IMR-90 (cell line): ENCODE results near the gene STK17A. TPM values are rescaled to one million over a fixed set of nuclear protein-coding genes. Genes with fewer than 3 reads are reported as not detected.

Source experiments
- ATAC-seq: fragments of 200-7000 bp; cut with Tn5 transposase; 2 replicates; pipeline ENCODE4 v1.9.1; 2020; ENCODE audit warnings: low read depth, mild to moderate bottlenecking, moderate library complexity
- BruUV-seq: library from RNA; stranded (reverse); fragments of 400-500 nt; replicated peaks from 2 replicates; lab custom pipeline; 2021; lab: Mats Ljungman, UMichigan
- CTCF ChIA-PET: fragments of 300-600 bp; formaldehyde crosslinking; extraction: SDS; loops from one replicate; lab custom pipeline; 2021; ENCODE audit warnings: antibody characterized with exemption; lab: Yijun Ruan, JAX
- POLR2A ChIA-PET: fragments of 300-600 bp; sonication (Branson Sonifier 250); formaldehyde crosslinking; loops from one replicate; lab custom pipeline; 2022; ENCODE audit warnings: antibody characterized with exemption; ENCODE audit not compliant: unreplicated experiment; lab: Charles Lee
- DNase-seq: peaks from one replicate; pipeline ENCODE4 v3.0.0; 2013
- H2AFZ ChIP-seq: replicated peaks from 2 replicates; pipeline ENCODE3; 2013; ENCODE audit warnings: low read length, mild to moderate bottlenecking; ENCODE audit not compliant: poor library complexity
- H2AK5ac ChIP-seq: 2 replicates; pipeline ENCODE4 v1.6.1; 2013; ENCODE audit warnings: low read depth, low read length, inconsistent platforms
- H2AK9ac ChIP-seq: replicated peaks from 2 replicates; pipeline ENCODE3; 2013; ENCODE audit warnings: mild to moderate bottlenecking, low read depth, low read length, moderate library complexity; ENCODE audit not compliant: poor library complexity
- H2BK120ac ChIP-seq: 2 replicates; pipeline ENCODE4 v1.6.1; 2013; ENCODE audit warnings: low read depth, low read length, inconsistent platforms
- H2BK15ac ChIP-seq: 3 replicates; pipeline ENCODE4 v1.6.1; 2013; ENCODE audit warnings: low read depth, low read length, inconsistent platforms
- H2BK20ac ChIP-seq: 2 replicates; pipeline ENCODE4 v1.6.1; 2013; ENCODE audit warnings: low read depth, mild to moderate bottlenecking, inconsistent platforms, low read length, moderate library complexity
- H2BK5ac ChIP-seq: 2 replicates; pipeline ENCODE4 v1.6.1; 2013; ENCODE audit warnings: mild to moderate bottlenecking, low read depth, low read length, inconsistent platforms; ENCODE audit not compliant: poor library complexity, severe bottlenecking
- H3K14ac ChIP-seq: replicated peaks from 2 replicates; pipeline ENCODE4 v1.6.1; 2013; ENCODE audit warnings: low read depth, low read length, inconsistent platforms
- H3K18ac ChIP-seq: 2 replicates; pipeline ENCODE4 v1.6.1; 2013; ENCODE audit warnings: low read depth, low read length, control low read depth
- H3K23ac ChIP-seq: 2 replicates; pipeline ENCODE4 v1.6.1; 2013; ENCODE audit warnings: low read depth, low read length, inconsistent platforms
- H3K27ac ChIP-seq: 2 replicates; pipeline ENCODE4 v1.5.1; 2013; ENCODE audit warnings: mild to moderate bottlenecking, control low read depth, low read length; ENCODE audit not compliant: insufficient read depth
- H3K27me3 ChIP-seq: 2 replicates; pipeline ENCODE4 v1.6.1; 2013; ENCODE audit warnings: low read length; ENCODE audit not compliant: control insufficient read depth, insufficient read depth
- H3K36me3 ChIP-seq: 2 replicates; pipeline ENCODE4 v1.6.1; 2013; ENCODE audit warnings: low read length, mixed read lengths; ENCODE audit not compliant: control insufficient read depth, insufficient read depth
- H3K4ac ChIP-seq: 2 replicates; pipeline ENCODE4 v1.6.1; 2013; ENCODE audit warnings: low read depth, low read length, inconsistent platforms
- H3K4me1 ChIP-seq: 2 replicates; pipeline ENCODE4 v1.6.1; 2013; ENCODE audit warnings: low read length, mixed read lengths; ENCODE audit not compliant: control insufficient read depth, insufficient read depth
- H3K4me2 ChIP-seq: 2 replicates; pipeline ENCODE4 v1.6.1; 2013; ENCODE audit warnings: low read depth, mild to moderate bottlenecking, control low read depth, low read length, moderate library complexity
- H3K4me3 ChIP-seq: 2 replicates; pipeline ENCODE4 v1.5.1; 2013; ENCODE audit warnings: low read depth, mild to moderate bottlenecking, control low read depth, low read length, moderate library complexity; ENCODE audit not compliant: insufficient read depth
- H3K56ac ChIP-seq: 2 replicates; pipeline ENCODE4 v1.6.1; 2013; ENCODE audit warnings: low read length, inconsistent platforms; ENCODE audit not compliant: insufficient read depth; ENCODE audit errors: extremely low read depth
- H3K79me1 ChIP-seq, 2 experiments: 2 replicates each; pipeline ENCODE4 v1.6.1; 2013; ENCODE audit warnings: low read length in 2 of 2, inconsistent platforms in 1 of 2, low read depth in 1 of 2
- H3K9ac ChIP-seq: 2 replicates; pipeline ENCODE4 v1.6.1; 2013; ENCODE audit warnings: low read depth, low read length, control low read depth
- H3K9me1 ChIP-seq: 2 replicates; pipeline ENCODE4 v1.6.1; 2013; ENCODE audit warnings: low read length, inconsistent platforms; ENCODE audit not compliant: insufficient read depth
- H3K9me3 ChIP-seq: 2 replicates; pipeline ENCODE4 v1.6.1; 2013; ENCODE audit warnings: low read length; ENCODE audit not compliant: control insufficient read depth, insufficient read depth
- H4K20me1 ChIP-seq: 2 replicates; pipeline ENCODE4 v1.6.1; 2013; ENCODE audit warnings: low read length, inconsistent platforms; ENCODE audit not compliant: insufficient read depth
- H4K5ac ChIP-seq: 2 replicates; pipeline ENCODE4 v1.6.1; 2013; ENCODE audit warnings: mild to moderate bottlenecking, low read depth, low read length, control low read depth
- H4K8ac ChIP-seq, 2 experiments: 2 replicates each; pipeline ENCODE4 v1.6.1; 2013; ENCODE audit warnings: low read depth in 2 of 2, low read length in 2 of 2, control low read depth in 1 of 2, inconsistent platforms in 1 of 2
- H4K91ac ChIP-seq: 2 replicates; pipeline ENCODE4 v1.6.1; 2013; ENCODE audit warnings: low read depth, low read length, inconsistent platforms; ENCODE audit not compliant: insufficient read depth
- BHLHE40 ChIP-seq: fragments of 150-350 bp; IDR thresholded peaks from 2 replicates; pipeline ENCODE4 v1.6.1; 2016; ENCODE audit warnings: mild to moderate bottlenecking, low read depth, low read length
- CEBPB ChIP-seq: IDR thresholded peaks from 2 replicates; pipeline ENCODE4 v1.6.1; 2012; ENCODE audit warnings: low read depth, low read length, improper control_type of control experiment
- CTCF ChIP-seq: conservative IDR thresholded peaks from 2 replicates; pipeline ENCODE4 v1.5.1; 2012; ENCODE audit warnings: mild to moderate bottlenecking, low read depth, low read length, improper control_type of control experiment
- ELK1 ChIP-seq: fragments of 150-350 bp; IDR thresholded peaks from 2 replicates; pipeline ENCODE4 v1.6.1; 2016; ENCODE audit warnings: low read depth, mild to moderate bottlenecking, low read length, moderate library complexity, borderline replicate concordance
- FOS ChIP-seq: fragments of 150-350 bp; IDR thresholded peaks from 2 replicates; pipeline ENCODE4 v1.6.1; 2016; ENCODE audit warnings: low read depth, low read length
- MAFK ChIP-seq: IDR thresholded peaks from 2 replicates; pipeline ENCODE4 v1.6.1; 2012; ENCODE audit warnings: low read depth, low read length, improper control_type of control experiment
- MAZ ChIP-seq: IDR thresholded peaks from 2 replicates; pipeline ENCODE4 v1.6.1; 2012; ENCODE audit warnings: low read depth, mild to moderate bottlenecking, low read length, improper control_type of control experiment, moderate library complexity, borderline replicate concordance
- MXI1 ChIP-seq: IDR thresholded peaks from 2 replicates; pipeline ENCODE4 v1.6.1; 2012; ENCODE audit warnings: low read depth, mild to moderate bottlenecking, low read length, moderate library complexity, borderline replicate concordance
- POLR2A ChIP-seq: IDR thresholded peaks from 2 replicates; pipeline ENCODE4 v1.6.1; 2012; ENCODE audit warnings: mild to moderate bottlenecking, low read depth, low read length
- RAD21 ChIP-seq: IDR thresholded peaks from 2 replicates; pipeline ENCODE4 v1.6.1; 2012; ENCODE audit warnings: low read length, improper control_type of control experiment
- RCOR1 ChIP-seq: IDR thresholded peaks from 2 replicates; pipeline ENCODE4 v1.6.1; 2012; ENCODE audit warnings: mild to moderate bottlenecking, low read length, improper control_type of control experiment; ENCODE audit not compliant: insufficient replicate concordance
- RFX5 ChIP-seq: IDR thresholded peaks from 2 replicates; pipeline ENCODE4 v1.8.0; 2012; ENCODE audit warnings: low read depth, mild to moderate bottlenecking, low read length, moderate library complexity
- SMC3 ChIP-seq: fragments of 150-350 bp; IDR thresholded peaks from 2 replicates; pipeline ENCODE4 v1.6.1; 2016; ENCODE audit warnings: low read depth, mild to moderate bottlenecking, antibody characterized with exemption, low read length, moderate library complexity
- USF2 ChIP-seq: fragments of 150-350 bp; IDR thresholded peaks from 2 replicates; pipeline ENCODE4 v1.6.1; 2017; ENCODE audit warnings: mild to moderate bottlenecking, antibody characterized with exemption, low read length, low read depth
- dilution Hi-C: fragments of 300-500 bp; cut with HindIII; formaldehyde crosslinking; loops from one replicate; pipeline ENCODE4 v1.14.3; 2018; ENCODE audit warnings: low sequenced_read_pairs; ENCODE audit not compliant: unreplicated experiment
- in situ Hi-C: fragments of 300-500 bp; cut with MboI; formaldehyde crosslinking; loops from 3 replicates; pipeline ENCODE4 v1.14.3; 2019; ENCODE audit warnings: low sequenced_read_pairs, inconsistent platforms, mixed read lengths
- intact Hi-C: fragments of 100-400 bp; cut with micrococcal nuclease; formaldehyde crosslinking; loops from 2 replicates; pipeline ENCODE4 v1.10.0; 2022
- polyA plus RNA-seq, 3 experiments: library from polyadenylated mRNA; depleted of rRNA; stranded (reverse); fragments of >200 nt; gene quantifications; 2 replicates each; pipeline ENCODE4 v1.2.3, GENCODE V29; 2012; ENCODE audit warnings: low replicate concordance in 1 of 3
- total RNA-seq: library from RNA; depleted of rRNA; stranded (reverse); fragments of >200 nt; gene quantifications from 2 replicates; pipeline ENCODE4 v1.2.3, GENCODE V29; 2012

Gene STK17A
- total and polyA plus RNA-seq, 2 of the 4 experiments (the other 2 are of a cell fraction) = 40.5 to 50.5 TPM

DNA sequence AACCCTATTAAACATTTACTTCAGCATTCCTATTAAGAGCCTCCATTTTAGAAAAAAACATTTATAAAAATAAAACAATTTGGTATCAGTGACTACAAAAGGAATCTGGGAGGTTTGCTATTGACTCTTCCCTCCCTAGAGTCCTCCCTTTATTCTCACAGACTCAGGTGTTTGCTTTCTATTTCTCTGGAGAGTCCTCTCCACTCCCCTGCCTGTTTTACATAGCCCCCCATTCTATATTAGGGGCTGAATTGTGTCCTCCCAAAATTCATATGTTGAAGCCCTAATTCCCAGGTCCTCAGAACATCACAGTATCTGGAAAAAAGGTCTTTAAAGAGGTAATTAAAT is 76.6 kb downstream of the STK17A start:
- Histone ChIP-seq H2BK15ac (peak overlapping the region; percentile 90; the same call in 2 of the 3 replicates), H2BK20ac (peak overlapping the region; percentile 94), H2BK120ac (peak overlapping the region; percentile 87), H3K9ac (peak overlapping the region; percentile 41; the same call in 1 of the 2 replicates), H4K91ac (peak overlapping the region; percentile 71), H3K4me2 (peak overlapping the region; percentile 56; the same call in 1 of the 2 replicates), H3K36me3 (peaks cover 3% of the 10 kb centered on the region; the same call in 1 of the 2 replicates), H3K9me3 (no peaks in the 10 kb centered on the region), H4K5ac (peak overlapping the region; percentile 93; the same call in 1 of the 2 replicates), H3K27me3 (no peaks in the 10 kb centered on the region), H3K14ac (peak overlapping the region; percentile 82), H2AK9ac (no peak overlapping the region), H3K79me1 (peaks cover 32 to 57% of the 10 kb centered on the region in 2 experiments), H3K56ac (no peak overlapping the region), H3K18ac (peak overlapping the region; percentile 95; the same call in 1 of the 2 replicates), H3K4me3 (no peak overlapping the region), H2AK5ac (peak overlapping the region; percentile 68; the same call in 1 of the 2 replicates), H3K27ac (no peak overlapping the region), H4K20me1 (no peaks in the 10 kb centered on the region), H2AFZ (no peak overlapping the region), H3K4me1 (peaks cover 11% of the 10 kb centered on the region), H3K23ac (peak overlapping the region; percentile 70; the same call in 1 of the 2 replicates), H3K9me1 (peaks cover 5% of the 10 kb centered on the region), H3K4ac (peak overlapping the region; percentile 88; the same call in 1 of the 2 replicates), H2BK5ac (peak overlapping the region; percentile 91), H4K8ac (peak overlapping the region; percentile 72 to 75; a peak in 2 of 4 replicates)
- no TSS peak for BruUV-seq
- DNase-seq (no peak), ATAC-seq (no peak)
- in situ Hi-C loops = no loop called here
- intact Hi-C loops = no loop called here
- ChIA-PET POLR2A (no interaction called here), CTCF (no interaction called here)
- TF ChIP-seq RFX5 (no peak), MAFK (no peak), CTCF (no peak), ELK1 (no peak), MAZ (no peak), BHLHE40 (no peak), POLR2A (no peak), SMC3 (no peak), RAD21 (no peak), CEBPB (no peak), FOS (no peak), MXI1 (no peak), RCOR1 (no peak), USF2 (no peak)
- dilution Hi-C loops = no loop called here
